ENCODE results near the gene ARID2.

- no peak for TF ChIP-seq POLR2A (IDR thresholded peaks at IDR 0.05)
- no peak for TF ChIP-seq CTCF (IDR thresholded peaks at IDR 0.05)
Observed at GRCh38 chr12:45909041-45909713, 179.7 kb downstream of the ARID2 start.

Data from body of pancreas (tissue), 4 donors.